Stimulated activated CD4-positive, alpha-beta T cell treated with anti-CD3 and anti-CD28 coated beads, Interleukin-1b, Interleukin-23, amount 100 ng/mL, for 1 hour (primary cell): ENCODE data around the gene FILIP1.

Experiments used
- DNase-seq, 2 donors: peaks; one replicate each; pipeline ENCODE4 v3.0.0-alpha.2; 2020; ENCODE audit warnings: low read depth in 2 of 2

FILIP1 gene

DNA sequence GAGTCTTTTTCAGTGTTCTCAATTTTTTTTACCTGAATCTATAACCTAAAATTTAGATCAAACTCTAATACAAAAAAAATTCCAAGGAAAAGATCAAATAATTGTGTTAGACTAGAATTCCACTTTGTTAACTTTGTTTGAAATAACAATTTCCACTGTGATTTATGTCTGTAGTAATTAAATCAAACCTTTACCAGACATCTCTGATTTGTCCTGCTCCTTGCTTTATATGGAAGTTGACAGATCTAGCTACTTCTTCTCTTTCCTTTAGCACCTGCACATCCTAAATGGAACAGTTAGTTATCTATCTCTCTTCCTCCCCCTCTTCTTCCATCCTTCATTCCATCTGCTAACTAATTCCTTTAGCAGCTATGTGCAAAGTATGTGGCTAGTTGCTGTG, 109.5 kb downstream of the FILIP1 start:
- no peak for DNase-seq

GRCh38 chr6:75382634-75382900, 111.0 kb downstream of the FILIP1 start:
- DNase-seq, result no peak

GRCh38 chr6:75381877-75382633, 111.5 kb downstream of the FILIP1 start:
- no peak for DNase-seq

DNA sequence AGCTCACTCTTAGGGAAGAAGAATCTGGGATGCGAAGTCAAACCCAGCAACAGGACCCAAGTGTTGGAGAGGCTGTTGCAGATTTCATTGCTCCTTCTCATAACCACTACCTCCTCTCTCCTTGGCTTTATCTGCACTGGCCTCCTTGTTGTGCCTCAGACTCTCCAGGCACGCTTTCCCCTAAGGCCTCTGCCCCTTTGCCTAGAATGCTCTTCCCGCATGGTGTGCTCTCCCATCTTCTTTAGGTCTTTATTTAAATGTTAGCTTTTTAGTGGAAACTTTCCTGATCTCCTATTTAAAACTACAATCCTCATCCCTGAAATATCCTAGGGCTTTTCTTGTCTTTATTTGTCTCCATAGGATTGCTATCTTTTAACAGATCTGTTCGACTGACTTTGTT, 114.1 kb downstream of the FILIP1 start:
- no peak for DNase-seq

DNA sequence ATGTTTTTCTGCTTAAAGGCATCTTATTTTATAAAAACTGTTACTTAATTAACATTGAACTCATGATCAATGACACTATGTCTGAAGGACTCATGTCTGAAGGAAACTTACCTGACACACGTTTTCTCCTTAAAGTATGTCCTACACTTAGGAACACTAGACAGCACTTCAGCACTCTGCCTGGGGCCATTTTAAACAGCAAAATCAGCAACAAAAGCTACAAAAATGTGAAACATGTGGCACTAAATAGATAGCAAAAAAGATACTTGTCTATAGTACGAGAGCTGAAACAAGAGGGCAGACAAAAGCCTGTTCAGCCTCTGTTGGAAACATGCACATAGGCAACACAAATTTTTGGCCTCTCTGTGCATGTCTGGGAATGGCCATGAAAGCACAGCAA, 115.5 kb downstream of the FILIP1 start:
- no peak for DNase-seq

GRCh38 chr6:75377386-75377785, 116.2 kb downstream of the FILIP1 start:
- no peak for DNase-seq

DNA sequence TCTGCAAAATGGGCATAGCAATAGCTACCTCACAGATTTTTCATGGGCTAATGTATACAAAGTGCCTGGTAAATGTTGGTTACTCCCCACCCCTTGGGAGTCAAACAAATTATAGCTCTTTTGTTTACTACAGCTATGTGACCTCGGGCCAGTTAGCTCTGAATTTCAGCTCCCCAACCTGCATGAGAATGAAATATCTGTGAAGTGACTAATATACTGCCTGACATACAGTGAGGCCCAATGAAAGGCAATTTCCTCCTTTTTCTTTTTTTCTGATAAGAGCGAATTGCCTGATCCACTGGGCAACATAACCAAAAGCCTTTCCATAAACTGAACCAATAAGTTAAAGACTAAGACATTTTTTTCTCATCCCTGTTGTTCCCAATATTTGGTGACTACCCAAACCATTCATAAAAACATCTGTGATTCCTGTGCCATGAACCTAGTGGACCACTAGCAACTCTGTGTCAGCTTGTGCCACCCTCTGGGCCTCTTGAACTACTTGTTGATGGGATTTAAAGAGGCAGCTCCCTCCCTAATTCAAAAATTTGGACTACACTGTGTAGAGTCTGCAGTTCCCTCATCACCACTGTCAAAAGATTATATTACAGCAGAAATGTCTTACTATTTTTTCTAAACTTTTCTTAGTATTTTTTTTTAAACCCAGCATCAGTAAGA, 117.1 kb downstream of the FILIP1 start:
- no peak for DNase-seq

GRCh38 chr6:75374961-75375400, 118.6 kb downstream of the FILIP1 start:
- DNase-seq, result no peak

GRCh38 chr6:75372884-75373283, 120.7 kb downstream of the FILIP1 start:
- DNase-seq, result no peak

DNA sequence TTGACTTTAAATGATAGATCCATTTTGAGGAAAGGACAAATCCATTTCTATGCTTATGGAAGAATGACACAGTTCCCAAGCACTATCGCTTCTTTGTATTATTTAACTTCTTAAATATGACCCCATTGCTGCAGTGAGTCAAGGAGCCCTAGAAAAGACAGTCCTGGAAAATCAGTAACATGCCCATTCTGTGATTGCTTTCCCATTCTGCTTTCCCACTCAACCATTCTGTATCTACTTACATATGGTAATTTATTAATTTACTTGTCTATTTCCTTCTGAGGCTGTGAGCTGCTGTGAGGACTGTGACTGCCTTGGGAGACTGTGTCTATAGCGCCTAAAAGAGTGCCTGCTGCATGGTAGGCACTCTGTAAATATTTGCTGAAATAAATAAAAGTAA, 123.6 kb downstream of the FILIP1 start:
- no peak for DNase-seq

- DNase-seq, result no peak
These were observed 124.7 kb downstream of the FILIP1 start for GRCh38 chr6:75368864-75369402.

DNA sequence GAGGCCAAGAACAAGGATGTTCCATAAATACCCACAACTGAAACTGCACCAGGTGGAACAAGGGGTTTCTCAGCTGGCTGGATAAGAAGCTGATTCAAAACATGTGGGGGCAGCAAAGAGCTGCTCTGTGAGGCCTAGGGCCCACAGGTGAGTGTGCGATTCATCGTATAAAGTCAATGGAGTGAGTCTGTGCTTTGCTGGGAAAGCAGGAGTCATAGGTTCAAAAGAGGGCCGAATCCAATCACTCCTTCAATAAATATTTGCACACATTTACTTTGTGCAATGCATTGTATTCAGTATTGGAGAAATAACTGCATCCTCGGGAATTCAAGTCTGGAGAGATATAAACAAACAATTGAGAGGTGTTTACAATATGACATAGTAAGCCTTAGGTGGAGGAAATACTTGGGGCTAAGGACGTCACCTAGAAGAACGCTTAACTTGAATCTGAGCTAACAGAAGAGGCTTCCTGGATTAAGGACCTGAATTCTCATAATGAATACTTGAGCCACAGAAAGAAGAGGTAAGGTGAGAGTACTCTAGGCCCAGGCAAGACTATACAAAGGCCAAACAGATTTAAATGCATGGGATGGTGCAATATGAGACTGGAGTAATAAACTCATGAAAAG, 125.3 kb downstream of the FILIP1 start:
- DNase-seq, result no peak

DNA sequence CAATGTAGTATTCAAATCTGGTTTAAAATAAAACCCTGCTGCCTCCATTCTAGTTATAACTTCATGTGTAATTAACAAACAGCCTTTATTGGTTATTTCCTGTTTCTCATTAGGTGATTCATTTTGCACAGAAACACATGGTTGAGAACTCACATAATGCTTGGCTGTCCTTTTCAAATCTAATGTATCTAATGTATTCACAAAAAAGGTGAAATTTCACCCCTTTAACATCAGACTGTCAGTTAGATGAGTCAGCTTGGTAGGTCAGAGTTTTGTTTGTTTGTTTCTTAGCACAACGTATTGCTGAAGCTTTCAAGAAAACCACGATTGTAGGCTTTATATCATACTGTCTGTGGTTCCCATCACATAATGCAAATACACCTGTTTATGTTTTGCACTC, 130.3 kb downstream of the FILIP1 start:
- DNase-seq, result no peak

DNA sequence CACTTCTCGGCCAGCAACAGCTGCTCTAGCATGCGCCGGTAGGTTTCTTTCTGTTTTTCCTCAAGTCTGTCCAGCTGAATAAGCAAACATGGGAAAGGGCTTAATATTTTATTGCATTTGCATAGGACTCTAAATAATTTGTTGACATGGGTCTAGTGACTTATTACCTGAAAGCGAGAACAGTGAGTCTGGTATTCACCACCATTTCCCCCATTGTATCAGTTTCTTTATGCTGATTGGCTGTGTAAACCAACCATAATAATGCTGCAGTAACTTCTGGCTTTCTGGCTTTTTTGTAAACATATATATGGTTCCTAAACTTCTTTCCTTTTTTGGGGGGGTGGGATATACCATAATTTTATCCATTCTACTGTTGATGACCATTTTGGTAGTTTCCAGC, 140.0 kb downstream of the FILIP1 start:
- DNase-seq, result no peak

GRCh38 chr6:75351570-75351969, 142.0 kb downstream of the FILIP1 start:
- DNase-seq, result no peak

DNA sequence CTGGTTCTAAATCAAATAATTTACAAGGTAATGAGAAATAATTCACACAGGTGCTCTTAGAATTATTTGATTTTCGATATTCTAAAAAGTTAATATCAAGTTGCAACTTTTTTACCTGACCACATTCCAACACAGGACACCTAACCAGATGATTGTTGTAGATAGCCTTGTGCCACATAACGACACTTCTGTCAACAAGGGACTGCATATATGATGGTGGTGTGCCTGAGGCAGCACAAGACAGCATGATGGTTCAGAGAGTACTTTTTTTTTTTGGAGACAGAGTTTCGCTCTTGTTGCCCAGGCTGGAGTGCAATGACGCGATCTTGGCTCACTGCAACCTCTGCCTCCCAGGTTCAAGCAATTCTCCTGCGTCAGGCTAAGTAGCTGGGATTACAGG, 142.8 kb downstream of the FILIP1 start:
- no peak for DNase-seq

- no peak for DNase-seq
These were observed 143.4 kb downstream of the FILIP1 start for GRCh38 chr6:75350156-75350555.

DNA sequence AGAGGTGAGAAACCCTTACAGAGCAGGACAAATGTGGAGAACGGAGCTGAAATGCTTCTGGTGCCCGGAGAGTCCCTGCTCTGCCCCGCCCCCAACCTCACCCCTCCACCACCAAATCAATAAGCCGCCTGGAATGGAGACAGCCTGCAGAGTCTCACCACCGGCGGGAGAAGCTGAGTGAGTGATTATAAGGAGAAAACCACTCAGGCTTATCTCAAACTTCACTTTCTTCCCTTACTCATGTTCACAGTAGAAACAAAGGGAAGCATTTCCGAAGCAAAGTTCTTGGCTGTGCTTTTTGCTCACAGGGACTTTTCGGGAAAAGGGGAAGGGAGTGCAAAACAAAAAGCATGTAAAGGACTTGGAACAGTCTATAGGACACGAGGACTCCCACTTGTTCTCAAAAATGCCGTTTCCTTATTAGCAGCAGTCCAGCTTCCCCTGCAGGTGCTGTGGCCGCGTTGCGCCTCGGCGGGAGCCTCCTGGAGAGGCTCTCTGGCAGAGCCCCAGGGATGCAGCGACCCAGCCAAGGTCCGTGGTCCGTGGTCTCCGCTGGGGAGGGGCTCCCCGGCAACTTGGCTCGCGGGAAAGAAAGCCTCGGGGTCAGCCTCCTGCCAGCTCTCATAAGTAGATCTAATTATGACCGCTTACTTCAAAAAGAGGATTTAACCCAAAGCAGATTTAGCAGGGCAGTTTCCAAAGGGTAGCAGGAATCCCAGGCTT, 144.2 kb downstream of the FILIP1 start:
- DNase-seq, result no peak

GRCh38 chr6:75348882-75349261, 144.7 kb downstream of the FILIP1 start:
- DNase-seq, result no peak

DNA sequence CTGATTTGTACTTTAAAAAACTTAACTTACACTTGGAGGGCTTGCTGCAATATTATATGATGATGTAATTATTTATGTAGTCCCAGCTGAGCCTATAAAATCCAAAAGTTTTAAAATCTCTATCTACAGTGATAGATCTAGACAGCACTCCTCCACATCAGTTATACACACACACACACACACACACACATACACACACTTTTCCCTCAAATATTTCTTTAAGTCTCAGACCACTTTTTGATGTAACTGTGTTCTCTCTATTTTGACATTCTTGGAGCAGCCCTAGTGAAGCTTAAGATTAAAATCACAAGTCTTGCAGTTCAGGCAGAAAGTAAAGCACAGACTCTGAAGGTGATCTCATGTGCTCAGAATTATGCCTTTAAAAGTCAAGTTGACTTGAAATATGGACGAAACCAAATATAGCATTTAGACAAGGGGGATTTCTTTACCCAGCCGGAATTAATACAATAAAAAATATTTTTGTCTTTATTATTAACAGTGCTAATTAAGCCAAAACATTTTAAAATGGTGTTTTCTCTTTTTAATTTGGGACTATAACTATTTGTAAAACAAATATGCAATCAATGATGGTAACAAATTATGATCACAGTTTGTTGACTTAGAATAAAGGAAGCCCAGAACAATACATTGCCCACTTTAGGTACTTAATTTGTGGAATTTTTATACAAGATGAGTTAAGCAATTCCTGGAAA, 145.5 kb downstream of the FILIP1 start:
- no peak for DNase-seq

- no peak for DNase-seq
These were observed 148.2 kb downstream of the FILIP1 start for GRCh38 chr6:75345413-75345812.

DNA sequence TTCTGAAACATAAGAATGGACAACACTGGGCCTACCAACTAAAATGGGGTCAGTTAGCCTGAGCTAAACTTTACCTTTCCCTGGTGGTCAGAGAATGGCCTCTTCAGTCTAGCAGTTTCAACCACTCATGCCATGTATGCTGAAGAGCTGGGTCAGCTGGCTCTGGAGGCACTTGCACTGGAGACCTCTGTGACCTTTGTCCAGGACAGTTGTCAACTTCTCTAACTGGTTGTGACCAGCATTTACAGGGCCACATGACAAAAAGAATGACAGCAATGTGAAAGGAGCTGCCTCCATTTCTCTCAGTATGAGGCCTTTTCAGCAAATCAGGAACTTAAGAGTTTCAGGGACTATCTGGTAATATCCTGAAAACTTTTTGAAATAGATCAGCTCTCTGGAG, 149.1 kb downstream of the FILIP1 start:
- DNase-seq, result no peak
